ENCODE measurements around the gene ATP5PD.
"Not testable (repeated sequence)": the region's sequence is repeated elsewhere in the genome, so short reads cannot be mapped to it uniquely, and the experiment has no call there.

ATP5PD gene

GRCh38 chr17:75074532-75074931 is 27.8 kb upstream of the ATP5PD start:
- no peak for TF ChIP-seq CTCF (IDR thresholded peaks at IDR 0.05; ENCODE audit: low read depth, low read length)
- no peak for DNase-seq (ENCODE audit: extremely low read depth, low read depth)

- no peak for DNase-seq (ENCODE audit: extremely low read depth, low read depth)
- no peak for TF ChIP-seq CTCF (IDR thresholded peaks at IDR 0.05; ENCODE audit: low read depth, low read length)
Measured at GRCh38 chr17:75073618-75074047, 26.9 kb upstream of the ATP5PD start.

GRCh38 chr17:75072909-75073308 is 26.1 kb upstream of the ATP5PD start:
- DNase-seq (ENCODE audit: extremely low read depth, low read depth): not testable (repeated sequence)

- not testable (repeated sequence) for DNase-seq (ENCODE audit: extremely low read depth, low read depth)
Measured at GRCh38 chr17:75071478-75072271, 24.9 kb upstream of the ATP5PD start.

- TF ChIP-seq CTCF (IDR thresholded peaks at IDR 0.05; ENCODE audit: low read depth, low read length): peak; percentile 35
- no peak for DNase-seq (ENCODE audit: extremely low read depth, low read depth)
Measured at GRCh38 chr17:75069783-75070182, 23.0 kb upstream of the ATP5PD start.

GRCh38 chr17:75068750-75069149 is 22.0 kb upstream of the ATP5PD start:
- no peak for DNase-seq (ENCODE audit: extremely low read depth, low read depth)
- TF ChIP-seq CTCF (IDR thresholded peaks at IDR 0.05; ENCODE audit: low read depth, low read length): no peak

GRCh38 chr17:75067856-75068255 is 21.1 kb upstream of the ATP5PD start:
- no peak for DNase-seq (ENCODE audit: extremely low read depth, low read depth)
- TF ChIP-seq CTCF (IDR thresholded peaks at IDR 0.05; ENCODE audit: low read depth, low read length): no peak

- TF ChIP-seq CTCF (IDR thresholded peaks at IDR 0.05; ENCODE audit: low read depth, low read length): no peak
- DNase-seq (ENCODE audit: extremely low read depth, low read depth): no peak
Measured at GRCh38 chr17:75065562-75066151, 18.9 kb upstream of the ATP5PD start.

Measured in AG09319 (cell line).